ENCODE data around the gene SLC25A6. TPM values are rescaled to one million over a fixed set of nuclear protein-coding genes. Genes with fewer than 3 reads are reported as not detected.
A peak's percentile ranks its signal among the peaks of the same experiment; 100 is the strongest.

The SLC25A6 gene
- total and polyA plus RNA-seq, 2 of the 13 experiments (the other 11 are each of a cell fraction or from before 2014, with no cell fraction given): 138 to 581 TPM

DNA sequence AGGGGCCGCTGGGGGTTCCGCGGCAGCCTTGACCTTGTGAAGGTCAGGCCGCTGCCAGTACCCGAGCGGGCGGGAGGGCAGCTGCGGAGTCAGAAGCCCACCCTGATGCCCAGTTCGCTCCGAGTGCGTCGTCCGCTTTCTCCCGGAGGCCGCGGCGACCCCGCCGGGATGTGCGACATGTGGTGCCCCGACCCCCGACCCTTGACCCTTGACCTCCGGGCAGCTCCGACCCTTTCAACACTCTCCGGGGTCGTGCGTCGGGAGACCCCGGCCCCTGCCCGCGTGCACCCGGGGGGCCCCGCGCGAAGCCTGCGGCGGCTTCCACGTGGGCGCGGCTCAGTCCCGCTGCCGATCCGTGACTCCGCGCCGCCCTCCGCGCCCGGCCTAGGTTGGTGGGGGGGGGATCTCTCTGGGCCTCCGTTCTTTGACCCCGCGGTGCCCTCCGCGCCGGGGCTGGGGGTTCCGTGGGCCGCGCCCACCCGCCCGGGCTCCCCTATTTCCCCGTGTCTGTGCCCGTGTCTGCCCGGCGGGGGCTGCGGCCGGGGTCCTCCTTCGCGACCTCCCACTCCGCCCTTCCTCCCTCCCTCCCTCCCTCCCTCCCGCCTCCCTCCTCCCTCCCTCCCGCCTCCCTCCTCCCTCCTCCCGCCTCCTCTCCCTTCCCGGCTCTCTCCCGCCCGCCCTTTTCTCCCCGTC is 609 bp upstream of the SLC25A6 start (continued):
- TF ChIP-seq, protein P1, sequence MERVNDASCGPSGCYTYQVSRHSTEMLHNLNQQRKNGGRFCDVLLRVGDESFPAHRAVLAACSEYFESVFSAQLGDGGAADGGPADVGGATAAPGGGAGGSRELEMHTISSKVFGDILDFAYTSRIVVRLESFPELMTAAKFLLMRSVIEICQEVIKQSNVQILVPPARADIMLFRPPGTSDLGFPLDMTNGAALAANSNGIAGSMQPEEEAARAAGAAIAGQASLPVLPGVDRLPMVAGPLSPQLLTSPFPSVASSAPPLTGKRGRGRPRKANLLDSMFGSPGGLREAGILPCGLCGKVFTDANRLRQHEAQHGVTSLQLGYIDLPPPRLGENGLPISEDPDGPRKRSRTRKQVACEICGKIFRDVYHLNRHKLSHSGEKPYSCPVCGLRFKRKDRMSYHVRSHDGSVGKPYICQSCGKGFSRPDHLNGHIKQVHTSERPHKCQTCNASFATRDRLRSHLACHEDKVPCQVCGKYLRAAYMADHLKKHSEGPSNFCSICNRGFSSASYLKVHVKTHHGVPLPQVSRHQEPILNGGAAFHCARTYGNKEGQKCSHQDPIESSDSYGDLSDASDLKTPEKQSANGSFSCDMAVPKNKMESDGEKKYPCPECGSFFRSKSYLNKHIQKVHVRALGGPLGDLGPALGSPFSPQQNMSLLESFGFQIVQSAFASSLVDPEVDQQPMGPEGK (CRISPR knock-in tag; IDR thresholded peaks at IDR 0.05): 0 out of 2 replicates have a peak, but pooled peaks have one; percentile 82
- TF ChIP-seq SNAPC2 (CRISPR knock-in tag; IDR thresholded peaks at IDR 0.05) (0 out of 2 replicates have a peak, but pooled peaks have one; percentile 17), ZNF687 (CRISPR knock-in tag; IDR thresholded peaks at IDR 0.05) (peak; percentile 77), REST (IDR thresholded peaks at IDR 0.05; ENCODE audit: borderline replicate concordance in 1 of 2, low read depth in 1 of 2, low read length in 2 of 2) (peak in 1 of 2 experiments; percentile 32; a peak in 1 of 4 replicates), SNAI1 (CRISPR knock-in tag; IDR thresholded peaks at IDR 0.05; ENCODE audit: borderline replicate concordance) (0 out of 2 replicates have a peak, but pooled peaks have one; percentile 49), THAP11 (CRISPR knock-in tag; IDR thresholded peaks at IDR 0.05) (no peak), ZNF230 (CRISPR knock-in tag; IDR thresholded peaks at IDR 0.05) (no peak), ZNF407 (CRISPR knock-in tag; IDR thresholded peaks at IDR 0.05; ENCODE audit: not compliant biosample characterization) (peak; percentile 5)
